Measurements from ENCODE around the gene CYP3A4. TPM values are rescaled to one million over a fixed set of nuclear protein-coding genes. Genes with fewer than 3 reads are reported as not detected.

The CYP3A4 gene
- total and polyA plus RNA-seq, 7 experiments from 2014 or later: not detected

DNA sequence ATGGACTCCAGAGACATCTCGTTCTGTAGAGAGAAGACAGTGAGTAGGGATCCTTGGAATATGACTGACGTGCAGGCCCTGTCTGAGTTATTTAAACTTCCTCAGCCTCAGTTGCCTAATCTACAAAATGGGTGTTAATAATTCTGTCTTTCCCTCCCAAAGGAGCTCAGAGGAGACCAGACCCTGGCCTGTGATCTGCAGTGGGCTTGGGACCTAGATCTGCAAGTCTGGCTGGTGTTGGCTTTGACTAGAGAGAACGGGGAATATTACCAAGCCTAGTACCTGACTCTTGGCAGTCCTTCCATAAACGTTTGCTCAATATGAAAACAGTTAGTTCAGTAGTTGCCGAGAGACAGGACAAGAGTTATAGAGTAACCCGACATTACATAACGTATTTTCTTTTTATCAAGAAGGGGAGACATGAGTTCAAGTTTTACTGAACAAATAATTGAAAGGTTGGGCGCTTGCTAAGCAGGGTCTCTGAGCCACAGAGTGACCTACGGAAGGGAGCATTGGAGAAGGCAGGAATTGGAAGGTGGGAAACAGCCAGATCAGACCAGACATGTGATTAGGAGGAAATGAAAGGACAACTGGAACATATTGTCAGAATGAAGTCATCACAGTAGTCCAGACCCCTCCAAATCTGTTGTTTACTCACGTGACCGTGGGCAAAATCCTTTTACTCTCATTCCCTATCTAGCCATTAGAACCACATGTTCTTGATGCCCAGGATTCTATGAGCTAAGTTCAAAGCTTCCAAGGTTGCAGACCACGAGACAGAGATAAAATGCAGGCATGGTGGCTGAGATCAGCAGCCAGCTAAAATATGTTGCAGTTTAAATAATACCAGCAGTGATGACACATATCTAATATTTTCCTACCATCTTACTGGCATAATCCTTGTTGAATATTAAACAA lies 10.9 kb upstream of the CYP3A4 start:
- ATAC-seq: no peak
- Mint-ChIP-seq H3K27me3 (peaks cover 0 to 7% (median 6%) of the 10 kb centered on the region in 5 donors), H3K27ac (no peak overlapping the region), H3K4me1 (peaks cover 0 to 5% (median 0%) of the 10 kb centered on the region in 7 donors), H3K4me3 (no peak overlapping the region), H3K9me3 (peaks cover 0 to 6% (median 0%) of the 10 kb centered on the region in 11 donors), H3K36me3 (peaks cover 0 to 5% (median 0%) of the 10 kb centered on the region in 5 donors)
- Histone ChIP-seq H3K27me3 (ENCODE audit: control insufficient read depth in 2 of 2, insufficient read depth in 2 of 2, low read length in 2 of 2) (no peaks in the 10 kb centered on the region), H3K27ac (ENCODE audit: low read depth, low read length) (no peak overlapping the region), H3K9me3 (ENCODE audit: control insufficient read depth in 2 of 3, low read length in 3 of 3) (no peaks in the 10 kb centered on the region), H3K4me1 (ENCODE audit: control insufficient read depth in 2 of 2, insufficient read depth in 2 of 2, low read length in 2 of 2) (no peaks in the 10 kb centered on the region), H3K36me3 (ENCODE audit: control insufficient read depth in 2 of 3, insufficient read depth in 3 of 3, low read length in 3 of 3) (no peaks in the 10 kb centered on the region), H3K4me3 (ENCODE audit: low read length) (no peak overlapping the region)
- ChIA-PET CTCF (no interaction called here), POLR2A (no interaction called here)
- DNase-seq: no peak
- intact Hi-C loops (cut with micrococcal nuclease): no loop called here

DNA sequence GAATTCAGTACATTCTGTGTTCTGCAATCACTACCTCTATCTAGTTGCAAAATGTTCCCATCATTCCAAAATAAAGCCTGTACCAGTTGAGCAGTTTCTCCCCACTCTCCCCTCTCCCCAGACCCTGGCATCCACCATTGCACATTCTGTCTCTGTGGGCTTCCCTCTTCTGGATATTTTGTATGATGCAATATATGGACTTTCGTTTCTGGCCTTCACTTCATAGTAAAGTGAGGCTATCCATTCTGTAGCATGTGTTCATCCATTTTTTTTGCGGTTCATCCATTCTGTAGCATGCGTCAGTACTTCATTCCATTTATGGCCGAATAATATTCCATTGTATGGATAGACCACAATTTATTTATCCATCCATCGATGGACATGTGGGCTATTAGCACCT lies 9.5 kb upstream of the CYP3A4 start:
- H3K27me3 ChIP-seq (ENCODE audit: control insufficient read depth in 2 of 2, insufficient read depth in 2 of 2, low read length in 2 of 2): no peaks in the 10 kb centered on the region
- no peak overlapping the region for H3K4me3 ChIP-seq (ENCODE audit: low read length)
- peaks cover 0 to 6% (median 0%) of the 10 kb centered on the region in 11 donors for H3K9me3 Mint-ChIP-seq
- peaks cover 0 to 13% (median 4%) of the 10 kb centered on the region in 7 donors for H3K4me1 Mint-ChIP-seq
- ATAC-seq (no peak), DNase-seq (no peak)
- H3K4me3 Mint-ChIP-seq: no peak overlapping the region
- intact Hi-C loops (cut with micrococcal nuclease): no loop called here
- ChIA-PET POLR2A (no interaction called here), CTCF (no interaction called here)
- no peak overlapping the region for H3K27ac Mint-ChIP-seq
- peaks cover 0 to 7% (median 5%) of the 10 kb centered on the region in 5 donors for H3K27me3 Mint-ChIP-seq
- no peak overlapping the region for H3K27ac ChIP-seq (ENCODE audit: low read depth, low read length)
- H3K36me3 Mint-ChIP-seq: peaks cover 0 to 5% (median 0%) of the 10 kb centered on the region in 5 donors
- no peaks in the 10 kb centered on the region for H3K36me3 ChIP-seq (ENCODE audit: control insufficient read depth in 2 of 3, insufficient read depth in 3 of 3, low read length in 3 of 3)
- H3K4me1 ChIP-seq (ENCODE audit: control insufficient read depth in 2 of 2, insufficient read depth in 2 of 2, low read length in 2 of 2): no peaks in the 10 kb centered on the region
- H3K9me3 ChIP-seq (ENCODE audit: control insufficient read depth in 2 of 3, low read length in 3 of 3): no peaks in the 10 kb centered on the region

DNA sequence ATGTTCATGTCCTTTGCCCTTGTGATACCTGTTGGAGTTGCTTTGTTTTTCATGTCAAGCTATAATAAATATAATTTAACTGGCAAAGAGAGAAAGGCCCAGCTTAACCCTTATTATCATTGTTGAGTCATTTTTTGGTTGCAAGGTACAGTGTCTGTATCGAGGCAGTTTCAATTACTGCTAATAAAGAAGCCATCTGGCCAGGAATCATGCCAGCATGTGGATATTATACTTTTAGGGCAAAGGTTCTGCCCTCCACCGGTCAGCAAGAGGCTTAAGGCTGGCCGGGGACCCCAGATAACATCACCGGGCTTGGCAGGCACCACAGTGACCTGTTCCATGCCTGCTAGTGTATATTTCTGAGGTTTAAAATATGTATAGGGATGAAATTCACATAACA lies 9.0 kb upstream of the CYP3A4 start:
- POLR2A ChIA-PET: no interaction called here
- no peak overlapping the region for H3K4me3 Mint-ChIP-seq
- H3K4me1 Mint-ChIP-seq: peaks cover 0 to 17% (median 5%) of the 10 kb centered on the region in 7 donors
- DNase-seq (no peak), ATAC-seq (no peak)
- intact Hi-C loops (cut with micrococcal nuclease): no loop called here
- no peak overlapping the region for H3K27ac Mint-ChIP-seq
- H3K27me3 Mint-ChIP-seq: peaks cover 0 to 7% (median 5%) of the 10 kb centered on the region in 5 donors
- H3K9me3 Mint-ChIP-seq: peaks cover 0 to 6% (median 0%) of the 10 kb centered on the region in 11 donors
- Histone ChIP-seq H3K36me3 (ENCODE audit: control insufficient read depth in 2 of 3, insufficient read depth in 3 of 3, low read length in 3 of 3) (no peaks in the 10 kb centered on the region), H3K27ac (ENCODE audit: low read depth, low read length) (no peak overlapping the region), H3K4me1 (ENCODE audit: control insufficient read depth in 2 of 2, insufficient read depth in 2 of 2, low read length in 2 of 2) (no peaks in the 10 kb centered on the region), H3K27me3 (ENCODE audit: control insufficient read depth in 2 of 2, insufficient read depth in 2 of 2, low read length in 2 of 2) (no peaks in the 10 kb centered on the region), H3K9me3 (ENCODE audit: control insufficient read depth in 2 of 3, low read length in 3 of 3) (no peaks in the 10 kb centered on the region), H3K4me3 (ENCODE audit: low read length) (no peak overlapping the region)
- CTCF ChIA-PET: no interaction called here
- H3K36me3 Mint-ChIP-seq: peaks cover 0 to 5% (median 0%) of the 10 kb centered on the region in 5 donors

DNA sequence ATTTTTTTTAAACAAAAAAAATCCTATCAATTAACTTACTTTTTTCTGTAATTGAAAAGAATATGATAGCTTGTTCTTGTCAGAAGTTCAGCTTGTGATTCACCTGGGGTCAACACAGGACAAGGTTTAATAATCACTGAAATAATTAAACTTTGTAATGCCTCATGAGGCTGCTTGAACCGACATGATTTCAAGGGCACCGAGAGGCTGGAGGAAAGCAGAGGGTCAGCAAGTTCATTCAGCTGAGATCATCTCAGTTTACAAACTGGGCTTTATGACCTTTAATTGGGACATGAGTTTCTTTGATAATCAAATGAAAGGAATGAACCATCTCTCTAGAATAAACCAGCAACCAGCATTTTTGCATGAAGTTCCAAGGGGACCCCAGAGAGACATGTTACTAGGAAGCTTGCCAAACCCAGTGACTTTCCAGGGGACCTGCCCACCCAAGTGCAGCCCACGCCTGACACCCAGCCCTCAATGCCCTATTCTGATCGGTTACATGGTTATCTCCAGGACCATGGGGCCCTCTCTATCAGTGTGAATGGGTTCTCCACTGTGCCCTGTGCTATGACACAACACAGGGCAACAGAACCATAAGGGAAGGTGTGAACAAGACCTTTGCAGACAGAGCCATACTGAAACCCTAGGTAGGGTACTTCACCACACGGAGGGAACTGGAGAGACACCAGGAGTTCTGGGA lies 7.8 kb upstream of the CYP3A4 start:
- no peaks in the 10 kb centered on the region for H3K4me1 ChIP-seq (ENCODE audit: control insufficient read depth in 2 of 2, insufficient read depth in 2 of 2, low read length in 2 of 2)
- H3K36me3 ChIP-seq (ENCODE audit: control insufficient read depth in 2 of 3, insufficient read depth in 3 of 3, low read length in 3 of 3): no peaks in the 10 kb centered on the region
- H3K9me3 Mint-ChIP-seq: peaks cover 0 to 6% (median 0%) of the 10 kb centered on the region in 11 donors
- no peak overlapping the region for H3K4me3 ChIP-seq (ENCODE audit: low read length)
- peaks cover 0 to 7% (median 5%) of the 10 kb centered on the region in 5 donors for H3K27me3 Mint-ChIP-seq
- no peak for DNase-seq
- H3K4me3 Mint-ChIP-seq: no peak overlapping the region
- H3K4me1 Mint-ChIP-seq: peaks cover 0 to 26% (median 9%) of the 10 kb centered on the region in 7 donors
- POLR2A ChIA-PET: no interaction called here
- no peaks in the 10 kb centered on the region for H3K9me3 ChIP-seq (ENCODE audit: control insufficient read depth in 2 of 3, low read length in 3 of 3)
- no peak for ATAC-seq
- CTCF ChIA-PET: interaction anchor here (0.6 kb wide), 1 partner anchor 24 kb away, joined by 3 read pairs; no protein-coding TSS in a partner anchor
- H3K27ac ChIP-seq (ENCODE audit: low read depth, low read length): no peak overlapping the region
- peaks cover 0 to 5% (median 0%) of the 10 kb centered on the region in 5 donors for H3K36me3 Mint-ChIP-seq
- no peak overlapping the region for H3K27ac Mint-ChIP-seq
- H3K27me3 ChIP-seq (ENCODE audit: control insufficient read depth in 2 of 2, insufficient read depth in 2 of 2, low read length in 2 of 2): no peaks in the 10 kb centered on the region
- intact Hi-C loops (cut with micrococcal nuclease): no loop called here

DNA sequence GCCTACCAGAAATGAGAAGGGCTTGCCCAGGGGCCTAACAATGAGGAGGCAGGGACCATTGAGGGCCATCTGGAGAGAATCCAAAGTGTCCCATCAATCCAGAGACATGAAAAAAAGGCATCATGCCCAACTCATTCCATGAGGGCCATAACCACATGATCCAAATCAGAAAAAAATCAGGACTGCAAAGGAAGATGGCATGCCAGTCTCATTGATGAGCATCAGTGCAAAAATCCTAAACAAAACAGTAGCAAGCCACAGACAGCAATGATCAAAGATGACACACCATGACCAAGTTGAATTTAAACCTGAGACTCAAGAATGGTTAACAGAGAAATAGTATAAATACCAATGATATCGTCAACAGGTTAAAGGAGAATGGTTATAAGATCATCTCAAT lies 7.0 kb upstream of the CYP3A4 start:
- H3K4me1 Mint-ChIP-seq: peaks cover 0 to 29% (median 12%) of the 10 kb centered on the region in 7 donors
- Histone ChIP-seq H3K27me3 (ENCODE audit: control insufficient read depth in 2 of 2, insufficient read depth in 2 of 2, low read length in 2 of 2) (no peaks in the 10 kb centered on the region), H3K4me1 (ENCODE audit: control insufficient read depth in 2 of 2, insufficient read depth in 2 of 2, low read length in 2 of 2) (no peaks in the 10 kb centered on the region), H3K9me3 (ENCODE audit: control insufficient read depth in 2 of 3, low read length in 3 of 3) (no peaks in the 10 kb centered on the region), H3K4me3 (ENCODE audit: low read length) (no peak overlapping the region), H3K27ac (ENCODE audit: low read depth, low read length) (no peak overlapping the region), H3K36me3 (ENCODE audit: control insufficient read depth in 2 of 3, insufficient read depth in 3 of 3, low read length in 3 of 3) (no peaks in the 10 kb centered on the region)
- no peak for DNase-seq
- no peak overlapping the region for H3K27ac Mint-ChIP-seq
- CTCF ChIA-PET: no interaction called here
- POLR2A ChIA-PET: no interaction called here
- peaks cover 0 to 5% (median 0%) of the 10 kb centered on the region in 5 donors for H3K36me3 Mint-ChIP-seq
- no peak for ATAC-seq
- peaks cover 0 to 6% (median 0%) of the 10 kb centered on the region in 11 donors for H3K9me3 Mint-ChIP-seq
- intact Hi-C loops (cut with micrococcal nuclease): no loop called here
- no peak overlapping the region for H3K4me3 Mint-ChIP-seq
- H3K27me3 Mint-ChIP-seq: peaks cover 0 to 7% (median 5%) of the 10 kb centered on the region in 5 donors

DNA sequence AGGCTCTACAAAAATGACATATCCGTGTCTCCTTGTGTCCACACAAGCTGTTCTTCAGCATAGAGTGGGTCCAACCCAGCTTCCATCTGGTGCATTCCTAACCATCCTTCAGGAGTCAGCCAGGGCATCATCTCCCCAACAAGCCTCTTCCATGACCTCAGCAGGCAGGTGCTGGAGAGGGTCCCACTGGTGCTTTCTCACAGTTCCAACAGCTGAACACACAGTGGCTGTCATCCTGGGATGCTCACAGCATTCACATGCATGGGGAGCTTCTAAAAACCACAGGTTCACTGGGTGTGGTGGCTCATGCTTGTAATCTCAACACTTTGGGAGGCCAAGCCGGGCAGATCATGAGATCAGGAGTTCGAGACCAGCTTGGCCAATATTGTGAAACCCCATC lies 6.4 kb upstream of the CYP3A4 start:
- Histone ChIP-seq H3K4me3 (ENCODE audit: low read length) (no peak overlapping the region), H3K27me3 (ENCODE audit: control insufficient read depth in 2 of 2, insufficient read depth in 2 of 2, low read length in 2 of 2) (no peaks in the 10 kb centered on the region), H3K4me1 (ENCODE audit: control insufficient read depth in 2 of 2, insufficient read depth in 2 of 2, low read length in 2 of 2) (no peaks in the 10 kb centered on the region), H3K36me3 (ENCODE audit: control insufficient read depth in 2 of 3, insufficient read depth in 3 of 3, low read length in 3 of 3) (no peaks in the 10 kb centered on the region), H3K27ac (ENCODE audit: low read depth, low read length) (no peak overlapping the region), H3K9me3 (ENCODE audit: control insufficient read depth in 2 of 3, low read length in 3 of 3) (no peaks in the 10 kb centered on the region)
- H3K4me3 Mint-ChIP-seq: no peak overlapping the region
- no peak overlapping the region for H3K27ac Mint-ChIP-seq
- ChIA-PET CTCF (no interaction called here), POLR2A (no interaction called here)
- DNase-seq (no peak), ATAC-seq (no peak)
- H3K4me1 Mint-ChIP-seq: peaks cover 0 to 29% (median 12%) of the 10 kb centered on the region in 7 donors
- H3K36me3 Mint-ChIP-seq: peaks cover 0 to 5% (median 0%) of the 10 kb centered on the region in 5 donors
- H3K27me3 Mint-ChIP-seq: peaks cover 0 to 7% (median 5%) of the 10 kb centered on the region in 5 donors
- intact Hi-C loops (cut with micrococcal nuclease): no loop called here
- H3K9me3 Mint-ChIP-seq: peaks cover 0 to 4% (median 0%) of the 10 kb centered on the region in 11 donors

Measured in naive thymus-derived CD4-positive, alpha-beta T cell (primary cell).